B cell (primary cell): ENCODE measurements around the gene PXK. TPM values are rescaled to one million over a fixed set of nuclear protein-coding genes. Genes with fewer than 3 reads are reported as not detected.
A peak's percentile ranks its signal among the peaks of the same experiment; 100 is the strongest.

ENCODE experiments used
- ATAC-seq: fragments of 200-7000 bp; cut with Tn5 transposase; one replicate; pipeline ENCODE4 v1.10.0; 2021; ENCODE audit warnings: low read depth, mild to moderate bottlenecking, moderate number of reproducible peaks, moderate library complexity
- CTCF ChIA-PET: fragments of 350-600 bp; sonication (Branson Sonifier 250); formaldehyde crosslinking; loops from one replicate; lab custom pipeline; 2021; ENCODE audit warnings: antibody characterized with exemption, inconsistent platforms; lab: Charles Lee
- POLR2A ChIA-PET: fragments of 350-600 bp; sonication (Branson Sonifier 250); formaldehyde crosslinking; loops from one replicate; lab custom pipeline; 2021; ENCODE audit warnings: antibody characterized with exemption; lab: Charles Lee
- DNase-seq: peaks from one replicate; pipeline ENCODE4 v3.0.0; 2013
- H2AFZ ChIP-seq: 2 replicates; pipeline ENCODE4 v1.6.1; 2012; ENCODE audit warnings: mild to moderate bottlenecking, low read depth, low read length; ENCODE audit not compliant: insufficient read depth, poor library complexity, severe bottlenecking
- H3K27ac ChIP-seq, 2 donors: 1 replicate in 1 of 2; 2 replicates in 1 of 2; pipeline ENCODE4 v1.5.1; 2012 to 2013; ENCODE audit warnings: low read length in 2 of 2, mild to moderate bottlenecking in 2 of 2, moderate library complexity in 1 of 2
- H3K27me3 ChIP-seq, 4 experiments: fragments of 200-600 bp in 1 of 4; sonication (generic) in 1 of 4; replicated peaks in 1 of 4; 1 replicate in 2 of 4; 2 replicates in 2 of 4; pipeline versions ENCODE4 v1.6.1 to v1.7.0; 2013 to 2016; ENCODE audit warnings: low read length in 3 of 4, mild to moderate bottlenecking in 2 of 4, mixed read lengths in 1 of 4, moderate library complexity in 1 of 4; ENCODE audit not compliant: insufficient read depth in 4 of 4, control insufficient read depth in 3 of 4; ENCODE audit errors: control extremely low read depth in 1 of 4
- H3K36me3 ChIP-seq, 2 experiments: replicated peaks in 1 of 2; 1 replicate in 1 of 2; 2 replicates in 1 of 2; pipeline versions ENCODE4 v1.6.1 to v1.7.1; 2013; ENCODE audit warnings: low read length in 1 of 2; ENCODE audit not compliant: insufficient read depth in 2 of 2, control insufficient read depth in 1 of 2; ENCODE audit errors: control extremely low read depth in 1 of 2, extremely low read depth in 1 of 2
- H3K4me1 ChIP-seq, 2 donors: fragments of 200-600 bp in 1 of 2; sonication (generic) in 1 of 2; 1 replicate in 1 of 2; 2 replicates in 1 of 2; pipeline versions ENCODE4 v1.5.1 to v1.6.1; 2013 to 2017; ENCODE audit warnings: low read length in 2 of 2; ENCODE audit not compliant: control insufficient read depth in 2 of 2, insufficient read depth in 2 of 2
- H3K4me2 ChIP-seq: replicated peaks from 2 replicates; pipeline ENCODE3; 2012; ENCODE audit warnings: mild to moderate bottlenecking, low read depth, low read length; ENCODE audit not compliant: poor library complexity, severe bottlenecking
- H3K4me3 ChIP-seq, 5 experiments: fragments of 200-600 bp in 1 of 5; sonication (generic) in 1 of 5; 1 replicate in 3 of 5; 2 replicates in 2 of 5; pipeline versions ENCODE4 v1.5.1 to v1.7.0; 2011 to 2016; ENCODE audit warnings: low read length in 4 of 5, mild to moderate bottlenecking in 4 of 5, low read depth in 2 of 5, control low read depth in 1 of 5, moderate library complexity in 1 of 5; ENCODE audit not compliant: insufficient read depth in 1 of 5; ENCODE audit errors: control extremely low read depth in 1 of 5, extremely low read depth in 1 of 5
- H3K79me2 ChIP-seq: fragments of 200-600 bp; sonication (generic); one replicate; pipeline ENCODE4 v1.6.0; 2016; ENCODE audit warnings: low read length; ENCODE audit not compliant: control insufficient read depth, insufficient read depth
- H3K9ac ChIP-seq: fragments of 200-600 bp; sonication (generic); 2 replicates; pipeline ENCODE4 v1.6.1; 2017; ENCODE audit warnings: mild to moderate bottlenecking, low read length, moderate library complexity
- H3K9me3 ChIP-seq, 3 donors: one replicate each; pipeline versions ENCODE4 v1.6.1 to v1.7.1; 2013; ENCODE audit warnings: low read length in 2 of 3; ENCODE audit not compliant: control insufficient read depth in 2 of 3, insufficient read depth in 1 of 3; ENCODE audit errors: control extremely low read depth in 1 of 3
- H4K20me1 ChIP-seq: 2 replicates; pipeline ENCODE4 v1.6.0; 2012; ENCODE audit warnings: mild to moderate bottlenecking, low read length; ENCODE audit not compliant: insufficient read depth, control insufficient read depth, poor library complexity, severe bottlenecking
- H3K27ac Mint-ChIP-seq: one replicate; pipeline ENCODE4 v1.8.0; 2021; ENCODE audit warnings: mixed read lengths
- H3K27me3 Mint-ChIP-seq: one replicate; pipeline ENCODE4 v1.8.0; 2021; ENCODE audit warnings: mixed read lengths
- H3K4me1 Mint-ChIP-seq: one replicate; pipeline ENCODE4 v1.8.0; 2021; ENCODE audit warnings: mixed read lengths
- H3K4me3 Mint-ChIP-seq: one replicate; pipeline ENCODE4 v1.8.0; 2021; ENCODE audit warnings: mixed read lengths
- H3K9me3 Mint-ChIP-seq: one replicate; pipeline ENCODE4 v1.8.0; 2022; ENCODE audit warnings: mixed read lengths; ENCODE audit not compliant: insufficient read depth
- EZH2 ChIP-seq: IDR thresholded peaks from 2 replicates; pipeline ENCODE4 v1.6.1; 2012; ENCODE audit warnings: borderline replicate concordance, low read depth, mild to moderate bottlenecking, moderate library complexity, low read length; ENCODE audit not compliant: insufficient read depth, poor library complexity, severe bottlenecking
- WGBS: methylation state at CpG from one replicate; pipeline ENCODE4 v1.1.5; 2013; ENCODE audit warnings: missing lambda C conversion rate; ENCODE audit not compliant: insufficient coverage; 5-methylcytosine and 5-hydroxymethylcytosine counted together
- intact Hi-C: fragments of 100-400 bp; cut with micrococcal nuclease; formaldehyde crosslinking; loops from one replicate; pipeline ENCODE4 v1.10.0; 2022
- polyA plus RNA-seq: library from polyadenylated mRNA; depleted of rRNA; stranded (reverse); fragments of >200 nt; gene quantifications from 2 replicates; pipeline ENCODE4 v1.2.3, GENCODE V29; 2012
- total RNA-seq, 2 donors: library from RNA; stranded (reverse); fragments of 120-200 nt in 1 of 2; gene quantifications; 1 replicate in 1 of 2; 2 replicates in 1 of 2; pipeline versions ENCODE4 v1.2.3 to v1.2.4, GENCODE V29; 2013 to 2022
- TF ChIP-seq, protein P1 (sequence below): fragments of 200-600 bp; IDR thresholded peaks from one replicate; pipeline ENCODE4 v1.8.0; 2022; ENCODE audit warnings: antibody characterized with exemption, mild to moderate bottlenecking

PXK gene
- total and polyA plus RNA-seq, 2 donors (not counting 1 experiment from before 2014, with no cell fraction given), result 46.8 to 104 TPM

GRCh38 chr3:58323529-58324390, 8.9 kb upstream of the PXK start:
- peaks cover 38% of the 10 kb centered on the region for H3K4me1 Mint-ChIP-seq
- POLR2A ChIA-PET, result no interaction called here
- H3K4me2 ChIP-seq, result no peak overlapping the region

More at GRCh38 chr3:58323529-58324390, 8.9 kb upstream of the PXK start:
- ATAC-seq (no peak), DNase-seq (no peak)
- Histone ChIP-seq H3K4me3 (no peak overlapping the region), H4K20me1 (no peaks in the 10 kb centered on the region), H2AFZ (no peak overlapping the region), H3K9me3 (no peaks in the 10 kb centered on the region), H3K79me2 (peaks cover 17% of the 10 kb centered on the region), H3K36me3 (peaks cover 0 to 5% of the 10 kb centered on the region in 2 experiments), H3K27me3 (no peaks in the 10 kb centered on the region), H3K4me1 (peaks cover 21 to 29% of the 10 kb centered on the region in 2 donors), H3K27ac (peak overlapping the region in 1 of 2 donors; percentile 52), H3K9ac (peak overlapping the region; percentile 20)
- Mint-ChIP-seq H3K27me3 (no peaks in the 10 kb centered on the region), H3K27ac (peak overlapping the region; percentile 74), H3K9me3 (no peaks in the 10 kb centered on the region), H3K4me3 (peak overlapping the region; percentile 57)
- CTCF ChIA-PET, result interaction anchor here (0.7 to 9.0 kb wide), 17 partner anchors 9 to 306 kb away, joined by 3 to 89 read pairs (median 5); partner anchors contain the start of genes HTD2, PXK and RPP14
- intact Hi-C loops, result loop anchor here (5.0 kb wide), 3 partner anchors 34 to 309 kb away; partner anchors contain the start of gene PDHB
- TF ChIP-seq, protein P1, sequence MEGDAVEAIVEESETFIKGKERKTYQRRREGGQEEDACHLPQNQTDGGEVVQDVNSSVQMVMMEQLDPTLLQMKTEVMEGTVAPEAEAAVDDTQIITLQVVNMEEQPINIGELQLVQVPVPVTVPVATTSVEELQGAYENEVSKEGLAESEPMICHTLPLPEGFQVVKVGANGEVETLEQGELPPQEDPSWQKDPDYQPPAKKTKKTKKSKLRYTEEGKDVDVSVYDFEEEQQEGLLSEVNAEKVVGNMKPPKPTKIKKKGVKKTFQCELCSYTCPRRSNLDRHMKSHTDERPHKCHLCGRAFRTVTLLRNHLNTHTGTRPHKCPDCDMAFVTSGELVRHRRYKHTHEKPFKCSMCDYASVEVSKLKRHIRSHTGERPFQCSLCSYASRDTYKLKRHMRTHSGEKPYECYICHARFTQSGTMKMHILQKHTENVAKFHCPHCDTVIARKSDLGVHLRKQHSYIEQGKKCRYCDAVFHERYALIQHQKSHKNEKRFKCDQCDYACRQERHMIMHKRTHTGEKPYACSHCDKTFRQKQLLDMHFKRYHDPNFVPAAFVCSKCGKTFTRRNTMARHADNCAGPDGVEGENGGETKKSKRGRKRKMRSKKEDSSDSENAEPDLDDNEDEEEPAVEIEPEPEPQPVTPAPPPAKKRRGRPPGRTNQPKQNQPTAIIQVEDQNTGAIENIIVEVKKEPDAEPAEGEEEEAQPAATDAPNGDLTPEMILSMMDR, result no peak
- no peak for TF ChIP-seq EZH2
- WGBS, result no CpG with 5 or more reads among the region's 3 CpGs
